Coronary artery (tissue), 2 donors: ENCODE results near the gene TOMM40L.

Experiments used
- DNase-seq: peaks from one replicate; pipeline ENCODE4 v3.0.0-alpha.2; 2017; ENCODE audit warnings: low spot score
- H3K27ac ChIP-seq, 2 donors: fragments of 200-600 bp; sonication (generic); one replicate each; pipeline ENCODE4 v1.5.1; 2016 to 2019
- H3K4me3 ChIP-seq: fragments of 200-600 bp; sonication (generic); 2 replicates; pipeline ENCODE4 v1.5.1; 2016; ENCODE audit warnings: mild to moderate bottlenecking, moderate library complexity
- CTCF ChIP-seq: fragments of 200-600 bp; sonication (generic); IDR thresholded peaks from one replicate; pipeline ENCODE4 v1.5.1; 2019; ENCODE audit warnings: antibody characterized with exemption

The TOMM40L gene

GRCh38 chr1:161182214-161182613, 43.6 kb upstream of the TOMM40L start:
- no peak for DNase-seq
- no peak for TF ChIP-seq CTCF
- H3K4me3 ChIP-seq, result no peak overlapping the region
- peak overlapping the region in 1 of 2 donors; percentile 31 for H3K27ac ChIP-seq

DNA sequence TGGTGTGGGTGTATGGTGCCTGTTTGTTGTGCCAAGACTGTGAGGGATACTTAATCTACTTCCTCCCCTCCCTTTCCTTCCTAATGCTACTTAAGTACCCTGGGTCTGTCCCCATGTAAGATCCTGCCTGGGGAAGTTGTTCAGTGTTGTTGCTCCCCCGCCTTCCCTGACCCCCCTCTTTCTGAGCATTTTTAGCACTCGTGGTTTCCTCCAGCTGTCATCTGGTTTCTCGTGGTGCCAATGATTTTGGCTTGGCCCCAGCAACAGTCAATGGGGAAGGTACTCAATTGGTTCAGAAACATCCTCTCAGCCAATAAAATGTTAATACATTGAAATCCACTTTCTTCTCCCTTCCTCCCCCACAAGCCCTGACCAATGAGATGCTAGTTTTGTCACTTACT, 40.6 kb upstream of the TOMM40L start:
- no peak overlapping the region for H3K4me3 ChIP-seq
- TF ChIP-seq CTCF, result no peak
- peak overlapping the region in 1 of 2 donors; percentile 81 for H3K27ac ChIP-seq
- no peak for DNase-seq

DNA sequence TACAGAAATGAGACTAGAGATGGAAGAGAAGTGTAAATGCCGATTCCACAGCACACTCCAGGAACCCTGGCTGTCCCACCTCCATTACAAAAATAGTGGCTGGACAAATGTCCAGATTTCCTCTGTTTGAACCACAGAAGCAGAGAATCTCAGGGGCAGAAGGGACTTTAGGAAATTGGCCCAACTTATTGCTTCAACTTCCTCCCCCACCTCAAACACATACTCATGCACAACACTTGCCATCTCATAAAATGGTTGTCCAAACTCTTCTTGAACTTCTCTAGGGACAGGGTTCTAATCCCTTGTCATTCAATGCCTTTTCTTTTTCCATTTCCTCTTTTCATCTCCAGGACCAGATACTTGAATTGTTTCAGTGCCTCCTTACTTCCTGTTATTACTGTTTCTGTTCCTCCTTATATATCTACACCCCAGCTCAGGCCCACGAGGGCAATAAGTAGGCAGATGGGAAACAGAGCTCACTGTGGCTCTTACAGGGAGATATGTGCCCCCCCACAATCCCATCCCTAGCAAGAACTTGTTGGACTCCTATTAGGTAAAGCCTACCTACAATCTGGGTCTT, 40.0 kb upstream of the TOMM40L start:
- no peak for DNase-seq
- Histone ChIP-seq H3K4me3 (no peak overlapping the region), H3K27ac (peak overlapping the region; percentile 21 to 81)
- no peak for TF ChIP-seq CTCF

DNA sequence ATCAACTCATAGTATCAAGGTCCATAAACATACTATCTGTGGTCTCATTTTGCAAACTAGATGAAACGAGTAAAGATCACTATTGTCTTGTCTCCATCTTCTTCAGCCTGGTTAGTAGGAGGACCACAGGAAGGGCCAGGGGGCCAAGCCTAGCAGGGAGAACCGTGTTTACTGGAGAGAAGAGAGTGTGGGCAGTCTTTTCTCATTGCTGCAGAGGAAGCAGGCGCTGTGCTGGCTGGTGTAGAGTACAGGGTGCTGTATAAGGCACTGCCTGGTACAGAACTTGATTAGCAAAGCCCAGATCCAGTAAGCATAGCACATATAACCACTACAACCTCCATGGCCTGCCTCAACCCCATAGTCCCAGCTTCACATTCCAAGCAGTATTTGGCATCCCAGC, 38.5 kb upstream of the TOMM40L start:
- no peak for TF ChIP-seq CTCF
- DNase-seq, result no peak
- Histone ChIP-seq H3K4me3 (no peak overlapping the region), H3K27ac (no peak overlapping the region)

GRCh38 chr1:161188381-161188780, 37.5 kb upstream of the TOMM40L start:
- no peak for TF ChIP-seq CTCF
- no peak overlapping the region for H3K27ac ChIP-seq
- H3K4me3 ChIP-seq, result no peak overlapping the region
- DNase-seq, result no peak

DNA sequence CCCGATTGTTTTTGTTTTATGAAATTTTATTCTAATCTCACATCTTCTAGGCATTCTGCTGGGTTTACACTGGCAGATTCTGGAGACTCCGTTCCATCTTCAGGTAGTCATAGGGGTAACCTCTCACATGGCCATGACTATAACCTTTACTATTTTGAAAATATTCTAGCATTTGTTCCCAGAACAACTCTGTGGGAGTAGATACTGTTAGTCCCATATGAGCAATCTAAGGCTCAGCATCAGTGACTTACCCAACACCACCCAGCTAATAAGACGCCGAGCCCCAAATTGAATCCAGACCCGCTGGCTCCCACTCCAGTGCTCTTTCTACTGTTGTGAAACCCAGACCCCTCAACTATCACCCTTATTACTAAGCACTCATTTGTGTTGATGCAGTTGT, 36.8 kb upstream of the TOMM40L start:
- no peak overlapping the region for H3K27ac ChIP-seq
- TF ChIP-seq CTCF, result no peak

DNA sequence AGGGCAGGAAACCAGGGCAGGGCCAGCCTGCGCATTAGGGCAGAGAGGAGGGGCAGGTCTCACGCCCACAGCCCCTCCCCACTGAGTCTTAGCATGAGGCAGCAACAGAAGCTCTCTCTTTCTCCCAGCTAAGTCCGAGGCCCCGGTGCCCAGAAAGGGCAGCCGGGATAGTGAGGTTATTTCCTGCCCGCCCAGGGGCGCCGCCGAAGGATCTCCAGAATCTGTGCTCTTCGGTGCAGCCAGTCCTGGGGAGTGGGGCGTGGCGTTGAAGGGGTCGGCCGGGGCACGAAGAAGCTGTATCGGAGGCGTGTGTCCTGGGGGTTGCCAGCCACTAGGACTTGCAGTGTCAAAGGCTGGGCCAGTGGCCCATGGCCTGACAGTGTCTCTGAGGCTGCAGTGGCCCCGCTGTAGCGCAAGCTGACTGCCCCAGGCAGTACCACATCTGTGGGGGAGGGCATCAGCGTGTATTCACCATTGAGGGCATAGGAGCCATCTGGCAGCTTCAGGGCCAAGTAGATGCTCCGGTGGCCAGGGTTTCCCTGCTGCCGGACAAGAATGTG, 34.8 kb upstream of the TOMM40L start:
- Histone ChIP-seq H3K4me3 (no peak overlapping the region), H3K27ac (no peak overlapping the region)
- DNase-seq, result no peak
- TF ChIP-seq CTCF, result no peak

More for the DNA sequence above, 36.8 kb upstream of the TOMM40L start:
- no peak overlapping the region for H3K4me3 ChIP-seq
- no peak for DNase-seq
